B cell (primary cell): Measurements from ENCODE around the gene PRDM5. TPM values are rescaled to one million over a fixed set of nuclear protein-coding genes. Genes with fewer than 3 reads are reported as not detected.

ENCODE experiments used
- ATAC-seq: fragments of 200-7000 bp; cut with Tn5 transposase; one replicate; pipeline ENCODE4 v1.10.0; 2021; ENCODE audit warnings: low read depth, mild to moderate bottlenecking, moderate number of reproducible peaks, moderate library complexity
- CTCF ChIA-PET: fragments of 350-600 bp; sonication (Branson Sonifier 250); formaldehyde crosslinking; loops from one replicate; lab custom pipeline; 2021; ENCODE audit warnings: antibody characterized with exemption, inconsistent platforms; lab: Charles Lee
- POLR2A ChIA-PET: fragments of 350-600 bp; sonication (Branson Sonifier 250); formaldehyde crosslinking; loops from one replicate; lab custom pipeline; 2021; ENCODE audit warnings: antibody characterized with exemption; lab: Charles Lee
- DNase-seq: peaks from one replicate; pipeline ENCODE4 v3.0.0; 2013
- H2AFZ ChIP-seq: 2 replicates; pipeline ENCODE4 v1.6.1; 2012; ENCODE audit warnings: mild to moderate bottlenecking, low read depth, low read length; ENCODE audit not compliant: insufficient read depth, poor library complexity, severe bottlenecking
- H3K27ac ChIP-seq, 2 donors: 1 replicate in 1 of 2; 2 replicates in 1 of 2; pipeline ENCODE4 v1.5.1; 2012 to 2013; ENCODE audit warnings: low read length in 2 of 2, mild to moderate bottlenecking in 2 of 2, moderate library complexity in 1 of 2
- H3K27me3 ChIP-seq, 4 experiments: fragments of 200-600 bp in 1 of 4; sonication (generic) in 1 of 4; replicated peaks in 1 of 4; 1 replicate in 2 of 4; 2 replicates in 2 of 4; pipeline versions ENCODE4 v1.6.1 to v1.7.0; 2013 to 2016; ENCODE audit warnings: low read length in 3 of 4, mild to moderate bottlenecking in 2 of 4, mixed read lengths in 1 of 4, moderate library complexity in 1 of 4; ENCODE audit not compliant: insufficient read depth in 4 of 4, control insufficient read depth in 3 of 4; ENCODE audit errors: control extremely low read depth in 1 of 4
- H3K36me3 ChIP-seq, 2 experiments: replicated peaks in 1 of 2; 1 replicate in 1 of 2; 2 replicates in 1 of 2; pipeline versions ENCODE4 v1.6.1 to v1.7.1; 2013; ENCODE audit warnings: low read length in 1 of 2; ENCODE audit not compliant: insufficient read depth in 2 of 2, control insufficient read depth in 1 of 2; ENCODE audit errors: control extremely low read depth in 1 of 2, extremely low read depth in 1 of 2
- H3K4me1 ChIP-seq, 2 donors: fragments of 200-600 bp in 1 of 2; sonication (generic) in 1 of 2; 1 replicate in 1 of 2; 2 replicates in 1 of 2; pipeline versions ENCODE4 v1.5.1 to v1.6.1; 2013 to 2017; ENCODE audit warnings: low read length in 2 of 2; ENCODE audit not compliant: control insufficient read depth in 2 of 2, insufficient read depth in 2 of 2
- H3K4me2 ChIP-seq: replicated peaks from 2 replicates; pipeline ENCODE3; 2012; ENCODE audit warnings: mild to moderate bottlenecking, low read depth, low read length; ENCODE audit not compliant: poor library complexity, severe bottlenecking
- H3K4me3 ChIP-seq, 5 experiments: fragments of 200-600 bp in 1 of 5; sonication (generic) in 1 of 5; 1 replicate in 3 of 5; 2 replicates in 2 of 5; pipeline versions ENCODE4 v1.5.1 to v1.7.0; 2011 to 2016; ENCODE audit warnings: low read length in 4 of 5, mild to moderate bottlenecking in 4 of 5, low read depth in 2 of 5, control low read depth in 1 of 5, moderate library complexity in 1 of 5; ENCODE audit not compliant: insufficient read depth in 1 of 5; ENCODE audit errors: control extremely low read depth in 1 of 5, extremely low read depth in 1 of 5
- H3K79me2 ChIP-seq: fragments of 200-600 bp; sonication (generic); one replicate; pipeline ENCODE4 v1.6.0; 2016; ENCODE audit warnings: low read length; ENCODE audit not compliant: control insufficient read depth, insufficient read depth
- H3K9ac ChIP-seq: fragments of 200-600 bp; sonication (generic); 2 replicates; pipeline ENCODE4 v1.6.1; 2017; ENCODE audit warnings: mild to moderate bottlenecking, low read length, moderate library complexity
- H3K9me3 ChIP-seq, 3 donors: one replicate each; pipeline versions ENCODE4 v1.6.1 to v1.7.1; 2013; ENCODE audit warnings: low read length in 2 of 3; ENCODE audit not compliant: control insufficient read depth in 2 of 3, insufficient read depth in 1 of 3; ENCODE audit errors: control extremely low read depth in 1 of 3
- H4K20me1 ChIP-seq: 2 replicates; pipeline ENCODE4 v1.6.0; 2012; ENCODE audit warnings: mild to moderate bottlenecking, low read length; ENCODE audit not compliant: insufficient read depth, control insufficient read depth, poor library complexity, severe bottlenecking
- H3K27ac Mint-ChIP-seq: one replicate; pipeline ENCODE4 v1.8.0; 2021; ENCODE audit warnings: mixed read lengths
- H3K27me3 Mint-ChIP-seq: one replicate; pipeline ENCODE4 v1.8.0; 2021; ENCODE audit warnings: mixed read lengths
- H3K4me1 Mint-ChIP-seq: one replicate; pipeline ENCODE4 v1.8.0; 2021; ENCODE audit warnings: mixed read lengths
- H3K4me3 Mint-ChIP-seq: one replicate; pipeline ENCODE4 v1.8.0; 2021; ENCODE audit warnings: mixed read lengths
- H3K9me3 Mint-ChIP-seq: one replicate; pipeline ENCODE4 v1.8.0; 2022; ENCODE audit warnings: mixed read lengths; ENCODE audit not compliant: insufficient read depth
- EZH2 ChIP-seq: IDR thresholded peaks from 2 replicates; pipeline ENCODE4 v1.6.1; 2012; ENCODE audit warnings: borderline replicate concordance, low read depth, mild to moderate bottlenecking, moderate library complexity, low read length; ENCODE audit not compliant: insufficient read depth, poor library complexity, severe bottlenecking
- WGBS: methylation state at CpG from one replicate; pipeline ENCODE4 v1.1.5; 2013; ENCODE audit warnings: missing lambda C conversion rate; ENCODE audit not compliant: insufficient coverage; 5-methylcytosine and 5-hydroxymethylcytosine counted together
- intact Hi-C: fragments of 100-400 bp; cut with micrococcal nuclease; formaldehyde crosslinking; loops from one replicate; pipeline ENCODE4 v1.10.0; 2022
- polyA plus RNA-seq: library from polyadenylated mRNA; depleted of rRNA; stranded (reverse); fragments of >200 nt; gene quantifications from 2 replicates; pipeline ENCODE4 v1.2.3, GENCODE V29; 2012
- total RNA-seq, 2 donors: library from RNA; stranded (reverse); fragments of 120-200 nt in 1 of 2; gene quantifications; 1 replicate in 1 of 2; 2 replicates in 1 of 2; pipeline versions ENCODE4 v1.2.3 to v1.2.4, GENCODE V29; 2013 to 2022
- TF ChIP-seq, protein P1 (sequence below): fragments of 200-600 bp; IDR thresholded peaks from one replicate; pipeline ENCODE4 v1.8.0; 2022; ENCODE audit warnings: antibody characterized with exemption, mild to moderate bottlenecking

PRDM5 gene
- total and polyA plus RNA-seq, 2 donors (not counting 1 experiment from before 2014, with no cell fraction given): not detected

DNA sequence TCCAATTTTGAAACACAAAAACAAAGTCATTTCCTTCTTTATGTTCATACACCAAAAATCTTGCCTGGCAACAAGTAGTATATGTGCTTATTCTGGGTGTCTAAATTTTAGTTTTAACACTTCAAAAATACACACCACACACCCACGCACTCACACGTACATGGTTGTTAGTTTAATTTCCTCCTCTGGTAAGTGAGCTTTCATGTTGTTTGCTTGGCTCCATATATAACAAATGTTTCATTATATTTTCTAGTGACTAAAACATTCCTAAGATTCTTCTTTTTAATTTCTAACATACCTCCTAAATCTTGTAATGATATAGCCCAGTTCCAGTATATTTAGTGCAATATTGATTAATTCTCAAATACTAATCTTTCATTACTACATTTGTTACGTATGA lies 80.9 kb downstream of the PRDM5 start:
- Histone ChIP-seq H3K9ac (no peak overlapping the region), H3K9me3 (peaks cover 0 to 15% (median 0%) of the 10 kb centered on the region in 3 donors), H2AFZ (no peak overlapping the region), H4K20me1 (no peaks in the 10 kb centered on the region), H3K36me3 (no peaks in the 10 kb centered on the region), H3K4me3 (no peak overlapping the region), H3K79me2 (no peaks in the 10 kb centered on the region), H3K4me2 (no peak overlapping the region), H3K27me3 (no peaks in the 10 kb centered on the region), H3K27ac (no peak overlapping the region), H3K4me1 (no peaks in the 10 kb centered on the region)
- ATAC-seq: no peak
- H3K9me3 Mint-ChIP-seq: no peaks in the 10 kb centered on the region
- H3K27me3 Mint-ChIP-seq: no peaks in the 10 kb centered on the region
- TF ChIP-seq, protein P1, sequence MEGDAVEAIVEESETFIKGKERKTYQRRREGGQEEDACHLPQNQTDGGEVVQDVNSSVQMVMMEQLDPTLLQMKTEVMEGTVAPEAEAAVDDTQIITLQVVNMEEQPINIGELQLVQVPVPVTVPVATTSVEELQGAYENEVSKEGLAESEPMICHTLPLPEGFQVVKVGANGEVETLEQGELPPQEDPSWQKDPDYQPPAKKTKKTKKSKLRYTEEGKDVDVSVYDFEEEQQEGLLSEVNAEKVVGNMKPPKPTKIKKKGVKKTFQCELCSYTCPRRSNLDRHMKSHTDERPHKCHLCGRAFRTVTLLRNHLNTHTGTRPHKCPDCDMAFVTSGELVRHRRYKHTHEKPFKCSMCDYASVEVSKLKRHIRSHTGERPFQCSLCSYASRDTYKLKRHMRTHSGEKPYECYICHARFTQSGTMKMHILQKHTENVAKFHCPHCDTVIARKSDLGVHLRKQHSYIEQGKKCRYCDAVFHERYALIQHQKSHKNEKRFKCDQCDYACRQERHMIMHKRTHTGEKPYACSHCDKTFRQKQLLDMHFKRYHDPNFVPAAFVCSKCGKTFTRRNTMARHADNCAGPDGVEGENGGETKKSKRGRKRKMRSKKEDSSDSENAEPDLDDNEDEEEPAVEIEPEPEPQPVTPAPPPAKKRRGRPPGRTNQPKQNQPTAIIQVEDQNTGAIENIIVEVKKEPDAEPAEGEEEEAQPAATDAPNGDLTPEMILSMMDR: no peak
- no peak overlapping the region for H3K27ac Mint-ChIP-seq
- ChIA-PET POLR2A (no interaction called here), CTCF (no interaction called here)
- intact Hi-C loops: no loop called here
- H3K4me3 Mint-ChIP-seq: no peak overlapping the region
- DNase-seq: no peak
- WGBS: no CpG with 5 or more reads among the region's 3 CpGs
- no peaks in the 10 kb centered on the region for H3K4me1 Mint-ChIP-seq

DNA sequence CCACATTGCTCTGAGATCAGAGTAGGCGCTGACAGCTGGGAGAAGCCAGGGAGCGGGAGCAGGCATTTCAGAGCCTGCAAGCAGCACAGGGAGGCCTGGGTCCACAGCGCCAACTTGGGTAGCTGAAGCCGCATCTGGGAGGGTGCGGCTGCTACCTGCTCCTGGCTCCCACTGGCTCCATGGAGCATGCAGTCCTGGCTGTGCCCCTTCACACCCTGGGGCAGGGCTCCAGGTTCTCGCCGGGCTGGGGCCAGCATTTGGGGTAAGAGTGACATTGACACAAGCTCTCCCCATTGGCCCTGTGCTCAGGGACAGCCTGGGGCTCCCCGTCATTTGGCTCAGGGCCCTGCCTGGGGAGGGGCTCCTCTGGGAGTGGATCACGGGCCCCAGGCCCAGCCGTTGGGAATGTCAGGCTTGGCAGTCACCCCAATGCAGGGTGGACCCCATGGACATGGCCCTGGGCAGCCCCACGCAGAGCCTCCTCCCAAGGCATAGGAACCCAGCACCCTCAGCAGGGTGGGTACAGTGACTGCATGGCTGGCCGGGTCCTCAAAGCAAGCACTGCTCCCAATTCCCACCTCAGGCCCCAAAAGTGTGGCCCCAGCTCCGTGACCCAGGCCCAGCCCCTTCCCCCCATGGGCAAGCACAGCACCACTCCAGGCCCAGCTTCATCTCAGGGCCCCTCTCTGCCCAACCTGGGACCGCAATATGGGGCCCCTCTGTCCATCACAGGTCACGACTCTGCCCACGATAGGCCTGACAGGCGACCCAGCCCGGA lies 82.4 kb downstream of the PRDM5 start:
- Mint-ChIP-seq H3K9me3 (no peaks in the 10 kb centered on the region), H3K27me3 (no peaks in the 10 kb centered on the region), H3K27ac (no peak overlapping the region), H3K4me3 (no peak overlapping the region), H3K4me1 (no peaks in the 10 kb centered on the region)
- H3K27ac ChIP-seq: no peak overlapping the region
- TF ChIP-seq, protein P1: no peak
- no peak for TF ChIP-seq EZH2
- H3K36me3 ChIP-seq: no peaks in the 10 kb centered on the region
- POLR2A ChIA-PET: no interaction called here
- H3K27me3 ChIP-seq: no peaks in the 10 kb centered on the region
- no peaks in the 10 kb centered on the region for H3K4me1 ChIP-seq
- no peak for ATAC-seq
- H3K9ac ChIP-seq: no peak overlapping the region
- no peaks in the 10 kb centered on the region for H3K79me2 ChIP-seq
- no peaks in the 10 kb centered on the region for H4K20me1 ChIP-seq
- 94% methylated on average over 18 of the region's 18 CpGs for WGBS
- no peak overlapping the region for H3K4me3 ChIP-seq
- peaks cover 0 to 15% (median 0%) of the 10 kb centered on the region in 3 donors for H3K9me3 ChIP-seq
- CTCF ChIA-PET: no interaction called here
- no peak overlapping the region for H3K4me2 ChIP-seq
- intact Hi-C loops: no loop called here
- no peak for DNase-seq
- no peak overlapping the region for H2AFZ ChIP-seq
